ENCODE measurements around the gene WFIKKN1. TPM values are rescaled to one million over a fixed set of nuclear protein-coding genes. Genes with fewer than 3 reads are reported as not detected.
A peak's percentile ranks its signal among the peaks of the same experiment; 100 is the strongest.

The WFIKKN1 gene
- total RNA-seq, 2 donors from 2014 or later, result 7.7 to 11.6 TPM

DNA sequence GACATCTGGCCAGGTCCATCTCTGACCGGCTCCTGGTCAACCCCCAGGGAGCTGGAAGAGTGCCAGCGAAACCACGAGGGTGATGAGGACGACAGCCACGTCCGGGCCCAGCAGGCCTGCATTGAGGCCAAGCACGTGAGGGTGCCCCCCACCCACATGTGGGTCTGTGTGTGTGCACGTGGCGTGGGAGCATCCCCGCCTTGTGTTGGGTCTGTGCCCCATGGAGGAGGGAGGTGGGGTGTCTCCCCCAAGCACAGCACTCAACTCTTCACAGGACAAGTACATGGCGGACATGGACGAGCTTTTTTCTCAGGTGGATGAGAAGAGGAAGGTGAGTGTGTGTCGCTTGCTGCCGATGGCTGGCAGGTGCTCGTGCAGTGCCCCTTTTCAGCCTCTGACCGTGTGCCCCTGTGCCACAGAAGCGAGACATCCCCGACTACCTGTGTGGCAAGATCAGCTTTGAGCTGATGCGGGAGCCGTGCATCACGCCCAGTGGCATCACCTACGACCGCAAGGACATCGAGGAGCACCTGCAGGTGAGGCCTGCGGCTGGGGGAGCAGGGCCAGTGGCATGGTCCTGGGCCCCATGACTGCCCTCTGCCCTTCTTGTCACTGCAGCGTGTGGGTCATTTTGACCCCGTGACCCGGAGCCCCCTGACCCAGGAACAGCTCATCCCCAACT lies 51.1 kb downstream of the WFIKKN1 start:
- H3K27ac ChIP-seq (ENCODE audit: low read depth, low read length), result no peak overlapping the region
- peak overlapping the region; percentile 91 for H3K4me3 ChIP-seq (ENCODE audit: low read length)
- no peak for DNase-seq
- peak overlapping the region; percentile 48 for H3K27ac Mint-ChIP-seq
- H3K4me1 ChIP-seq (ENCODE audit: control insufficient read depth, insufficient read depth, low read length), result peaks cover 18% of the 10 kb centered on the region
- H3K4me1 Mint-ChIP-seq, result peaks cover 17% of the 10 kb centered on the region
- H3K36me3 Mint-ChIP-seq (ENCODE audit: low read depth), result peaks cover 31% of the 10 kb centered on the region
- peak overlapping the region; percentile 73 for H3K4me3 Mint-ChIP-seq
- no peaks in the 10 kb centered on the region for H3K27me3 ChIP-seq (ENCODE audit: control insufficient read depth, insufficient read depth, low read length, poor library complexity, severe bottlenecking)
- H3K9me3 Mint-ChIP-seq, result no peaks in the 10 kb centered on the region
- peaks cover 36% of the 10 kb centered on the region for H3K36me3 ChIP-seq (ENCODE audit: control insufficient read depth, insufficient read depth, low read length)
- H3K27me3 Mint-ChIP-seq (ENCODE audit: insufficient read depth), result no peaks in the 10 kb centered on the region
- H3K9ac ChIP-seq (ENCODE audit: extremely low read depth, low read length, poor library complexity, severe bottlenecking), result no peak overlapping the region
- TF ChIP-seq, protein P1, sequence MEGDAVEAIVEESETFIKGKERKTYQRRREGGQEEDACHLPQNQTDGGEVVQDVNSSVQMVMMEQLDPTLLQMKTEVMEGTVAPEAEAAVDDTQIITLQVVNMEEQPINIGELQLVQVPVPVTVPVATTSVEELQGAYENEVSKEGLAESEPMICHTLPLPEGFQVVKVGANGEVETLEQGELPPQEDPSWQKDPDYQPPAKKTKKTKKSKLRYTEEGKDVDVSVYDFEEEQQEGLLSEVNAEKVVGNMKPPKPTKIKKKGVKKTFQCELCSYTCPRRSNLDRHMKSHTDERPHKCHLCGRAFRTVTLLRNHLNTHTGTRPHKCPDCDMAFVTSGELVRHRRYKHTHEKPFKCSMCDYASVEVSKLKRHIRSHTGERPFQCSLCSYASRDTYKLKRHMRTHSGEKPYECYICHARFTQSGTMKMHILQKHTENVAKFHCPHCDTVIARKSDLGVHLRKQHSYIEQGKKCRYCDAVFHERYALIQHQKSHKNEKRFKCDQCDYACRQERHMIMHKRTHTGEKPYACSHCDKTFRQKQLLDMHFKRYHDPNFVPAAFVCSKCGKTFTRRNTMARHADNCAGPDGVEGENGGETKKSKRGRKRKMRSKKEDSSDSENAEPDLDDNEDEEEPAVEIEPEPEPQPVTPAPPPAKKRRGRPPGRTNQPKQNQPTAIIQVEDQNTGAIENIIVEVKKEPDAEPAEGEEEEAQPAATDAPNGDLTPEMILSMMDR (conservative IDR thresholded peaks at IDR 0.05), result no peak
- 94 to 97% methylated on average over 17 to 28 of the region's 28 CpGs for WGBS, 2 experiments (ENCODE audit: insufficient coverage in 1 of 2, insufficient read length in 1 of 2)
- no peaks in the 10 kb centered on the region for H3K9me3 ChIP-seq (ENCODE audit: control insufficient read depth, low read length)

GRCh38 chr16:682493-683395 lies 52.0 kb downstream of the WFIKKN1 start:
- no peaks in the 10 kb centered on the region for H3K9me3 Mint-ChIP-seq
- H3K4me3 Mint-ChIP-seq, result peak overlapping the region; percentile 73
- Histone ChIP-seq H3K36me3 (ENCODE audit: control insufficient read depth, insufficient read depth, low read length) (peaks cover 36% of the 10 kb centered on the region), H3K4me3 (ENCODE audit: low read length) (peak overlapping the region; percentile 76), H3K9me3 (ENCODE audit: control insufficient read depth, low read length) (no peaks in the 10 kb centered on the region), H3K4me1 (ENCODE audit: control insufficient read depth, insufficient read depth, low read length) (peaks cover 18% of the 10 kb centered on the region), H3K27me3 (ENCODE audit: control insufficient read depth, insufficient read depth, low read length, poor library complexity, severe bottlenecking) (no peaks in the 10 kb centered on the region), H3K27ac (ENCODE audit: low read depth, low read length) (no peak overlapping the region), H3K9ac (ENCODE audit: extremely low read depth, low read length, poor library complexity, severe bottlenecking) (no peak overlapping the region)
- WGBS, 2 experiments (ENCODE audit: insufficient coverage in 1 of 2, insufficient read length in 1 of 2), result 94 to 96% methylated on average over 28 to 36 of the region's 36 CpGs
- no peaks in the 10 kb centered on the region for H3K27me3 Mint-ChIP-seq (ENCODE audit: insufficient read depth)
- H3K36me3 Mint-ChIP-seq (ENCODE audit: low read depth), result peaks cover 36% of the 10 kb centered on the region
- DNase-seq, result no peak
- peaks cover 17% of the 10 kb centered on the region for H3K4me1 Mint-ChIP-seq
- TF ChIP-seq, protein P1 (conservative IDR thresholded peaks at IDR 0.05), result peak; percentile 36
- peak overlapping the region; percentile 84 for H3K27ac Mint-ChIP-seq

- Histone ChIP-seq H3K27ac (ENCODE audit: low read depth, low read length) (no peak overlapping the region), H3K27me3 (ENCODE audit: control insufficient read depth, insufficient read depth, low read length, poor library complexity, severe bottlenecking) (no peaks in the 10 kb centered on the region), H3K9ac (ENCODE audit: extremely low read depth, low read length, poor library complexity, severe bottlenecking) (peak overlapping the region; percentile 55), H3K4me3 (ENCODE audit: low read length) (peak overlapping the region; percentile 76), H3K4me1 (ENCODE audit: control insufficient read depth, insufficient read depth, low read length) (peaks cover 18% of the 10 kb centered on the region), H3K36me3 (ENCODE audit: control insufficient read depth, insufficient read depth, low read length) (peaks cover 36% of the 10 kb centered on the region), H3K9me3 (ENCODE audit: control insufficient read depth, low read length) (no peaks in the 10 kb centered on the region)
- Mint-ChIP-seq H3K36me3 (ENCODE audit: low read depth) (peaks cover 36% of the 10 kb centered on the region), H3K9me3 (no peaks in the 10 kb centered on the region), H3K27me3 (ENCODE audit: insufficient read depth) (no peaks in the 10 kb centered on the region), H3K4me1 (peaks cover 17% of the 10 kb centered on the region), H3K4me3 (peak overlapping the region; percentile 73), H3K27ac (peak overlapping the region; percentile 84)
- DNase-seq, result peak; percentile 63
- TF ChIP-seq, protein P1 (conservative IDR thresholded peaks at IDR 0.05), result no peak
- WGBS, 2 experiments (ENCODE audit: insufficient coverage in 1 of 2, insufficient read length in 1 of 2), result 17 to 18% methylated on average over 44 to 57 of the region's 57 CpGs
These were observed 52.7 kb downstream of the WFIKKN1 start for GRCh38 chr16:683396-684070.
